ENCODE results near the gene SMARCA4. TPM values are rescaled to one million over a fixed set of nuclear protein-coding genes. Genes with fewer than 3 reads are reported as not detected.

The SMARCA4 gene
- total RNA-seq, 1 experiment from 2014 or later, result 36.2 TPM

DNA sequence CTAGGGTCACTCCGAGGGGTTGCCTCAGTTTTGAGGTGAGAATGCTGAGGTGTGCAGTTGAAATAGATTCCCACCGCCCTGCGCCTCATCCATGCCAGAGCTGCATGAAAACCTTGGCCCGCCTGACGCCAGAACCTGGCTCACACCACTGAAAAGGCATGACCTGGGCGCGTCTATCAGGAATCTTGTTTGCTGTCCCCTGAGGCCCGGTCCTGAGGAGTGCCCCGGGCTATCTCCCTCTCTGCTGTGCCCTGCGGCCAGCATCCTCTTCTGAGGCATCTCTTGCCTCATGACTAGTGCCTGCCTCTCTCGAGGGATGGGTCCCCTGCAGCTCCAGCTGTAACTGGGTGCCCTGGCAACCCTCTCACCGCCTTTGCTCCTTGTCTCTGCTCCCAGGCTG, 28.1 kb downstream of the SMARCA4 start:
- in situ Hi-C loops (cut with HindIII; ENCODE audit: low pct_unique_long_range_greater_than_20kb, low sequenced_read_pairs) (no loop called here), intact Hi-C loops (cut with micrococcal nuclease; ENCODE audit: unreplicated experiment) (no loop called here)
- ChIA-PET POLR2A (interaction anchor here (0.6 kb wide), 1 partner anchor 76 kb away, joined by 4 read pairs; no protein-coding TSS in a partner anchor), CTCF (no interaction called here)
- Histone ChIP-seq H3K4me3 (ENCODE audit: low read depth in 2 of 2, low read length in 2 of 2) (no peak overlapping the region), H3K4me1 (ENCODE audit: control insufficient read depth, insufficient read depth, low read length) (no peaks in the 10 kb centered on the region), H3K27me3 (ENCODE audit: control insufficient read depth, insufficient read depth, low read length) (no peaks in the 10 kb centered on the region), H3K9me3 (ENCODE audit: control insufficient read depth, insufficient read depth, low read depth, low read length) (no peaks in the 10 kb centered on the region), H3K36me3 (ENCODE audit: control insufficient read depth, insufficient read depth, low read length) (no peaks in the 10 kb centered on the region), H3K27ac (ENCODE audit: low read length) (no peak overlapping the region)
- no peak for TF ChIP-seq POLR2AphosphoS5 (IDR thresholded peaks at IDR 0.05; ENCODE audit: low read depth, low read length)
- TF ChIP-seq, protein P1, sequence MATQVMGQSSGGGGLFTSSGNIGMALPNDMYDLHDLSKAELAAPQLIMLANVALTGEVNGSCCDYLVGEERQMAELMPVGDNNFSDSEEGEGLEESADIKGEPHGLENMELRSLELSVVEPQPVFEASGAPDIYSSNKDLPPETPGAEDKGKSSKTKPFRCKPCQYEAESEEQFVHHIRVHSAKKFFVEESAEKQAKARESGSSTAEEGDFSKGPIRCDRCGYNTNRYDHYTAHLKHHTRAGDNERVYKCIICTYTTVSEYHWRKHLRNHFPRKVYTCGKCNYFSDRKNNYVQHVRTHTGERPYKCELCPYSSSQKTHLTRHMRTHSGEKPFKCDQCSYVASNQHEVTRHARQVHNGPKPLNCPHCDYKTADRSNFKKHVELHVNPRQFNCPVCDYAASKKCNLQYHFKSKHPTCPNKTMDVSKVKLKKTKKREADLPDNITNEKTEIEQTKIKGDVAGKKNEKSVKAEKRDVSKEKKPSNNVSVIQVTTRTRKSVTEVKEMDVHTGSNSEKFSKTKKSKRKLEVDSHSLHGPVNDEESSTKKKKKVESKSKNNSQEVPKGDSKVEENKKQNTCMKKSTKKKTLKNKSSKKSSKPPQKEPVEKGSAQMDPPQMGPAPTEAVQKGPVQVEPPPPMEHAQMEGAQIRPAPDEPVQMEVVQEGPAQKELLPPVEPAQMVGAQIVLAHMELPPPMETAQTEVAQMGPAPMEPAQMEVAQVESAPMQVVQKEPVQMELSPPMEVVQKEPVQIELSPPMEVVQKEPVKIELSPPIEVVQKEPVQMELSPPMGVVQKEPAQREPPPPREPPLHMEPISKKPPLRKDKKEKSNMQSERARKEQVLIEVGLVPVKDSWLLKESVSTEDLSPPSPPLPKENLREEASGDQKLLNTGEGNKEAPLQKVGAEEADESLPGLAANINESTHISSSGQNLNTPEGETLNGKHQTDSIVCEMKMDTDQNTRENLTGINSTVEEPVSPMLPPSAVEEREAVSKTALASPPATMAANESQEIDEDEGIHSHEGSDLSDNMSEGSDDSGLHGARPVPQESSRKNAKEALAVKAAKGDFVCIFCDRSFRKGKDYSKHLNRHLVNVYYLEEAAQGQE (IDR thresholded peaks at IDR 0.05; ENCODE audit: insufficient read depth in 1 of 2, low read depth in 2 of 2, low read length in 1 of 2), result no peak
- DNase-seq (ENCODE audit: low read depth, low spot score) (no peak), ATAC-seq (no peak)
- no TSS peak for BruUV-seq (replicated peaks)

DNA sequence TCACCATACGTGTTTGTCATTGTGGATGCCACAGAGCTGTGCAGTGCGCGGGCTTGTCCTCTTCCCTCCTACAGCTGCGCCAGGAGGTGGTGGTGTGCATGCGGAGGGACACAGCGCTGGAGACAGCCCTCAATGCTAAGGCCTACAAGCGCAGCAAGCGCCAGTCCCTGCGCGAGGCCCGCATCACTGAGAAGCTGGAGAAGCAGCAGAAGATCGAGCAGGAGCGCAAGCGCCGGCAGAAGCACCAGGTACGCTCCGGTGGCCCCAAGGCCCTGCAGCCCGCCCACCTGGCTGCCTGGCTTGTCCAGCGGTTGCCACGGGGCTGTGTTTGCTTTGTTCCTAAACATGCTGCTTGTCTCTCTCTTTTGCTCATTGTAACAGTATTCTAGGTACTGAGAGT, 30.2 kb downstream of the SMARCA4 start:
- Histone ChIP-seq H3K36me3 (ENCODE audit: control insufficient read depth, insufficient read depth, low read length) (no peaks in the 10 kb centered on the region), H3K9me3 (ENCODE audit: control insufficient read depth, insufficient read depth, low read depth, low read length) (no peaks in the 10 kb centered on the region), H3K4me1 (ENCODE audit: control insufficient read depth, insufficient read depth, low read length) (no peaks in the 10 kb centered on the region), H3K27me3 (ENCODE audit: control insufficient read depth, insufficient read depth, low read length) (no peaks in the 10 kb centered on the region), H3K4me3 (ENCODE audit: low read depth in 2 of 2, low read length in 2 of 2) (no peak overlapping the region), H3K27ac (ENCODE audit: low read length) (no peak overlapping the region)
- ATAC-seq, result no peak; the same call in 1 of the 2 replicates
- no TSS peak for BruUV-seq (replicated peaks)
- DNase-seq (ENCODE audit: low read depth, low spot score), result no peak
- in situ Hi-C loops (cut with HindIII; ENCODE audit: low pct_unique_long_range_greater_than_20kb, low sequenced_read_pairs) (no loop called here), intact Hi-C loops (cut with micrococcal nuclease; ENCODE audit: unreplicated experiment) (no loop called here)
- TF ChIP-seq SIN3A (IDR thresholded peaks at IDR 0.05; ENCODE audit: borderline replicate concordance, insufficient read depth, low read depth, low read length) (no peak), POLR2AphosphoS5 (IDR thresholded peaks at IDR 0.05; ENCODE audit: low read depth, low read length) (no peak), TCF7L2 (IDR thresholded peaks at IDR 0.05; ENCODE audit: low read depth, low read length) (no peak)
- TF ChIP-seq, protein P2, sequence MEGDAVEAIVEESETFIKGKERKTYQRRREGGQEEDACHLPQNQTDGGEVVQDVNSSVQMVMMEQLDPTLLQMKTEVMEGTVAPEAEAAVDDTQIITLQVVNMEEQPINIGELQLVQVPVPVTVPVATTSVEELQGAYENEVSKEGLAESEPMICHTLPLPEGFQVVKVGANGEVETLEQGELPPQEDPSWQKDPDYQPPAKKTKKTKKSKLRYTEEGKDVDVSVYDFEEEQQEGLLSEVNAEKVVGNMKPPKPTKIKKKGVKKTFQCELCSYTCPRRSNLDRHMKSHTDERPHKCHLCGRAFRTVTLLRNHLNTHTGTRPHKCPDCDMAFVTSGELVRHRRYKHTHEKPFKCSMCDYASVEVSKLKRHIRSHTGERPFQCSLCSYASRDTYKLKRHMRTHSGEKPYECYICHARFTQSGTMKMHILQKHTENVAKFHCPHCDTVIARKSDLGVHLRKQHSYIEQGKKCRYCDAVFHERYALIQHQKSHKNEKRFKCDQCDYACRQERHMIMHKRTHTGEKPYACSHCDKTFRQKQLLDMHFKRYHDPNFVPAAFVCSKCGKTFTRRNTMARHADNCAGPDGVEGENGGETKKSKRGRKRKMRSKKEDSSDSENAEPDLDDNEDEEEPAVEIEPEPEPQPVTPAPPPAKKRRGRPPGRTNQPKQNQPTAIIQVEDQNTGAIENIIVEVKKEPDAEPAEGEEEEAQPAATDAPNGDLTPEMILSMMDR (IDR thresholded peaks at IDR 0.05), result no peak
- TF ChIP-seq, protein P1 (IDR thresholded peaks at IDR 0.05; ENCODE audit: insufficient read depth in 1 of 2, low read depth in 2 of 2, low read length in 1 of 2), result no peak
- POLR2A ChIA-PET, result no interaction called here
- CTCF ChIA-PET, result no interaction called here

Data from Panc1 (cell line).